Renal pelvis (tissue), 4 donors: Measurements from ENCODE around the gene GNAI3. TPM values are rescaled to one million over a fixed set of nuclear protein-coding genes. Genes with fewer than 3 reads are reported as not detected.

Experiments
- DNase-seq: peaks from one replicate; pipeline ENCODE4 v3.0.0-alpha.2; 2013
- polyA plus RNA-seq, 3 donors: library from polyadenylated mRNA; unstranded; fragments of 120-200 nt; gene quantifications; one replicate each; pipeline ENCODE4 v1.2.1, GENCODE V29; 2013; ENCODE audit not compliant: insufficient read length in 3 of 3

The GNAI3 gene
- polyA plus RNA-seq, 3 donors, result 10.9 to 11.7 (median 11.4) TPM

DNA sequence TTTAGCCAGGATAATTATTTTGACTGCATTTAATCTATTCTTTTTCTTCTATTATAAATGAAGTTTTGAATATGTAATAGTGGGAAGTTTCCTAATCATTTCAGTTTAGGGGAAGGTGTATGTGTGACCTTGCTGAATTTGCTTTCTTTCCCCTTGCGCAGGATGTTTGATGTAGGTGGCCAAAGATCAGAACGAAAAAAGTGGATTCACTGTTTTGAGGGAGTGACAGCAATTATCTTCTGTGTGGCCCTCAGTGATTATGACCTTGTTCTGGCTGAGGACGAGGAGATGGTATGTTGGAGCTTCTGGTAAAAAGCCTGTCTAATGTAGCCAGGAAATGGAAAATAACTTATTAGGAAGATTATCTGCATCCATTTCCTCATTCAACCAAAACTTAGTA, 37.6 kb downstream of the GNAI3 start:
- no peak for DNase-seq

GRCh38 chr1:109589177-109589576, 40.8 kb downstream of the GNAI3 start:
- no peak for DNase-seq

DNA sequence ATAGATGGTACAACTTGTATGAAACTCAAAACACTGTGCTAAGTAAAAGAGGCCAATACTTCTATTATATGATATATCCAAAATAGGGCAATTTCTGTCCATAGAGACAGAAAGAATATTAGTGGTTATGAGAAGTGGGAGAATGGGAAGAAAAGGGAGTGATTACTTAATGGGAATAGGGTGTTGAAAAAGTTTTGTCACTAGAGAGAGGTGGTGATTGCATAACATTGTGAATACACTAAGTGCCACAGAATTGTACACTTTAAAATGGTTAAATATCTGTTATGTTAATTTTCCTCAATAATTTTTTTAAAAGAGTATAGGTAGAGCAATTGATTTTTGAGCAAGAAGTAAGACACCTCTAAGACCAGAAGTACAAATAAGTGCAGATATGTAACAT, 41.3 kb downstream of the GNAI3 start:
- no peak for DNase-seq

- no peak for DNase-seq
Observed at GRCh38 chr1:109592916-109593315, 44.5 kb downstream of the GNAI3 start.

GRCh38 chr1:109595531-109595930, 47.1 kb downstream of the GNAI3 start:
- DNase-seq, result peak; percentile 45

GRCh38 chr1:109598156-109598555, 49.7 kb downstream of the GNAI3 start:
- DNase-seq, result no peak

DNA sequence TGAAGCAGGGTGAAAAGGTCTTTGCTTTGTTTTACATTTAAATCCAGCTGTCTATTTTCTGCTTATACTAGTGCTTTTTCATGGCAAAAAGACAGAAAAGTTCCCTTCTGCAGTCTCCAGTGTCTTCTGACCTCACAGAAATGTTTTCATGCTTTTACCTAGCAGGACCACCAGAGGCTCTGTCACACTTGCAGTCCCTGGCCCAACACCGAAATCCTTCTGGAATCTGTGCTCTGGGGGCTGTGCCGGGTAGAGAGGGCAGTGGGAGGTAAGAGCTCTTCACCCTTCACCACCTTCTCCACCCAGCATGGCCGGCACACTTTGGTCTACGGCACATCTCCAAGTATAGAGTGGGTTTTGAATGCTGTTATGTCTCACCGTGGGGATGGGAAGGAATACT, 50.2 kb downstream of the GNAI3 start:
- DNase-seq, result peak; percentile 37

DNA sequence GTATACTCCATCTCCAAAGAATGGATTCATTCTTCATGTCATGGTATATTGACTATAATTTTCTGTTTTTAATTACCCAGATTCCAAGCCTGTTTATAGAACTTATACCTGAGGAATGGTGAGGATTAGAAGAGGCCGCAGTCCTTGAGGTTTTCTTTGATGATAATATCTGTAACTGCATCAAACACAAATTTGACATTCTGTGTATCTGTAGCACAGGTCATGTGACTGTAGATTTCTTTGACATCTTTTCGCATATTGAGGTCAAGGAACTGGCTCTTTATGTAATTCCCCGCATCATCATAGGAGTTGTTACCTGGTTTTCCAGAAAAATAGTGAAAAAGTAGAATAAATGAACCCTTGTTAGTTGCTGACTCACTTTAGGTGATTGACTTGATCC, 54.8 kb downstream of the GNAI3 start:
- no peak for DNase-seq

DNA sequence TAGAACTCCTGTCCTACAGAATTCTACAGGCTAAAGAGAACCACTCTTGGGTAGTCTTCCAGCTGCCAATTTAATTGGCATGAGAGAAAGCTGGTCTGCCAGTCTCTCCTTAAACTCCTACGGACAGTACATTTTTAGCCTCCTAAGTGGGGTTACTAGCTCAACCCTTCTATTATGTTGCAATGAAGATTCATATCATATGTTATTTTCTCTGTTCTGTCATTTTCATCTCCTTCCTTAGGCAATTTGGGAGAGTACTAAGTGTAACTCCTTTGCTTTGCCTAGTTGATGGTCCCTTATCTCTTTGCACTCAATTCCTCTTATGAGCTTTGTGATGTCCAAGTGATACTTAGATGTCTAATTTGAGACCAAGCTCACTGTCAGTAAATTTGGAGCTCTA, 57.0 kb downstream of the GNAI3 start:
- no peak for DNase-seq

DNA sequence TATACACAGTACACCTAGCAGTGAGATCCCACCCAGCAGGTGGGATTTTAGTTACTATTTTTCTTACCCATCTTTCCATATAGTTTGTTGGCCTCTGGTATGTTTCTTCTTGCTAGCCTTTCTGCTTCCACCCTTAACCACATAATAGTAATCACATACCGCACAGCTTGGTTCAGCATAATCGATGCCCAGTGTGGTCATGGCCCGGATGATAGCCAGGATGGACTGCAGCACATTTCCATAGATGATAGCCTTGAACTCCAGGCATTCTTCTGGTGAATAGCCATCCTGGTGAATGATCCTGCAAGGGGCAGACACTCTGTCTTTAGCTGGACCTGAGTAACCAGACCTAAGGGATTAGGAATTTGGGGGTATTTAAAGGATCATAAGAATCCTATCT, 61.5 kb downstream of the GNAI3 start:
- no peak for DNase-seq

- no peak for DNase-seq
Observed at GRCh38 chr1:109610609-109611307, 62.3 kb downstream of the GNAI3 start.

GRCh38 chr1:109611308-109611990, 63.0 kb downstream of the GNAI3 start:
- no peak for DNase-seq

DNA sequence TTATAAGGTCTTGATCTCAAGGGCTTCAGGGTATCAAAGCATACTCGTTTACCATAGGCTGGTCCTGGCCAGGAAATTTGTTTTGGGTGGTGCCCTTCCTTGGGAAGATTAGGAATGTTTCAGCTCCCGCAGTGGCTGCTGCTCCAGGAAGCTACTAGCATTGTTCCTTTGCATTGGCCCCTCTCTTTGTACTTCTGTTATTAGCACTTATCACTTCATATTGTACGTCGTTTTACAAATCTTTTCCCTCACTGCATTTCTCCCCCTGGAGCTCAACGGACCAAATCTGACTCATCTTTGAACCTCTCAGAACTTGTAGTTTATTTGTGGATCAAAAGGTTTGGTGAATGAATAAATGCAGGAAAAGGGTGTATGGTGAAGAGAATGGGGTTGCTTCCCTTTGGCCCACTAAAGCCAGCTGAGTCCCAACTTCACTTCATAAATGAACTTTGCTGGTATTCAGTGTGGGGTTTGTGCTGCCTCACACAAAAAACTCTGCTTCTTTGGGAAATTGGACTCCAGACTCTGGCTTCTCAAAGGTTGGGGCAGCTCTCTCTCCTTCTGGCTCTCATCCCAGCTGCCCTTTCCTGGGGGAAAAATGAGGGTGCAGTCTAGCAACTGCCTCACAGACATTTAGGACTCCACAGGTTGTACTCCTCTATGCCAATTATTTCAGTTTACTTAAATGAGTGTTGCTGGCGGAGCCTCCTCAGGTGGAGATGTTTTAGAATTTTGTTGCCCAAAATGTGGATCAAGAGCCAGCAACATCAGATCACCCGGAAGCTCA, 65.1 kb downstream of the GNAI3 start:
- DNase-seq, result no peak

DNA sequence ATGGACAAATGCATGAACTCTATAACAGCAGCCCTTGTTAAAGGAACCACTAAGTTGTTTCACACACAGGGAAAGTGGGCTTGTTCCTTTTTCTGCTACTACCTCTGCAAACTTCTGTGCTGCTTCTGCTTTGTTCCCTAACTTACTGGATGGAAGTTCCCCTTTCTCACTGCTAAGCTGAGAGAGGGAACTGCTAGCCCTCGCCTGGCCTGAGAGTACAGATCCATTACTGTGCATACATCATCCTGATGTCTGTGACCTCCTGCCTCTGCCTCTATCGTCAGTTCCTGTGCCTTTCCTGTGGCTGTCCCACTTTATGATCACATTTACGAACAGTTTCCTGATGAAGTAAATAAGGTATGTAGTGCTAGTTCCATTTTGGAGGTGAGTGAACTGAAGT, 67.5 kb downstream of the GNAI3 start:
- DNase-seq, result no peak

DNA sequence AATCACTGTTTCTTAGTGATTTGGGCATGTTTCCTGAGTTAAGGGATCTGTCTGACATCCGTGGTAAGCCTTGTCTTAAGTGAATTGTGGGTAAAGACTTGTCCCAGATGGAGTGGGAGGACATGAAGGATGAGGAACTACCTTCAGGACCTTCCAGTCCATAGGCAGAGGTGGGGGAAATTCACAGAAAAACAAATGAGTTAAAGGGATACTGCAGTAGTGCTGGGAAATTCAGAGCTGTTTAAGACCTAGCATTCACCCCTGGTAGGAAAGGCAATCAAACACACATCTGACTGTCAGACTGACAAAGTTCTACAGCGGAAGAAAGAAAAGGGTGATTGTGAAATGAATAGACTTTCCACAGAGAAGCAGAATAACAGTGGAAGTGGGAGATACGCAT, 68.0 kb downstream of the GNAI3 start:
- DNase-seq, result no peak

- no peak for DNase-seq
Observed at GRCh38 chr1:109617291-109617801, 68.9 kb downstream of the GNAI3 start.

DNA sequence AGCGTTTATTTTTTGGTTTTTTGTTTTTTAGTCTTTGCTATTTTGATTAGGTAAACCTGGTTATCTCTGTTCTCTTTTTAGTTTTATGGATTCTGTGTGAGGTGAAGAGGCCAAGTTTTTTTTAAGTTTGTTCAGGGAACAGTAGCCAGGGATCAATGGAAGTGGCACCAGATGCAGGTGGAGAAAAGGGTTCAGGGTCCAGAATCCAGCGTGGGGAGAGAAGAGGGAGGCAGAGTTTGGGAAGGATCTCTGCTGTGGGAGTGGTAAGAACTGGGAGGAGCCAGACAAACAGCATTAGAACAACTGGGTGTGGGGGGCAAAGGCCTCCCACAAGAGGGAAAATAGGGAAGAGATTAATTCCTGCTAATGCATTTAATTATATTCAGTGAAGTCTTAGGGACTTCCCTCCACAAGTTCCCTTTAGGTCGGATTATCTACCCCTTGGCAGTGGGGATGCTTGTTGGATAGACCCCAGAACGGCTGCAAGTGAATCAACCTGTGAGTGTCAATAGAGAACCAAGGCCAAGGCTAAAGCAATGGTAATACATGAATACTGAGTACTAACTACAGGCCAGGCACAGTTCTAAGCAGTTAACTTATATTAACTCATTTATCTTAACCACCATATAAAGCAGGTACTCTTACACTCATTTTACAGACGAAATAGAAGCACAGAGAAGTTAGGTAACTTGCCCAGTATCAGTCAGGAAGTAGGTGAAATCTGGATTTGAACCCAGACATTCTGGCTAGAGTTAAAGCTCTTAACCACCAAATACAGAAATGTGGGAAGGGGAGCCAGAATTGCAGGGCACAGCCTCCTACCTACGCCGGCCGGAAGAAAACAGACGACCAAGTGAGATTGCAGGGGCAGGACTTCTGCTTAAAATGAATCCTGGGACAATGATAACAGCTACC, 70.5 kb downstream of the GNAI3 start:
- no peak for DNase-seq

GRCh38 chr1:109619576-109620400, 71.4 kb downstream of the GNAI3 start, which contains the start of the genes AMPD2 and GNAT2:
AMPD2 (plus strand) TSS chr1:109619837; CDS start chr1:109621176, 1,339 bp downstream.
GNAT2 (minus strand) TSS chr1:109619616; CDS start chr1:109612870, 6,746 bp downstream.
- DNase-seq, result no peak

GRCh38 chr1:109620401-109620791, 72.0 kb downstream of the GNAI3 start:
- DNase-seq, result no peak

DNA sequence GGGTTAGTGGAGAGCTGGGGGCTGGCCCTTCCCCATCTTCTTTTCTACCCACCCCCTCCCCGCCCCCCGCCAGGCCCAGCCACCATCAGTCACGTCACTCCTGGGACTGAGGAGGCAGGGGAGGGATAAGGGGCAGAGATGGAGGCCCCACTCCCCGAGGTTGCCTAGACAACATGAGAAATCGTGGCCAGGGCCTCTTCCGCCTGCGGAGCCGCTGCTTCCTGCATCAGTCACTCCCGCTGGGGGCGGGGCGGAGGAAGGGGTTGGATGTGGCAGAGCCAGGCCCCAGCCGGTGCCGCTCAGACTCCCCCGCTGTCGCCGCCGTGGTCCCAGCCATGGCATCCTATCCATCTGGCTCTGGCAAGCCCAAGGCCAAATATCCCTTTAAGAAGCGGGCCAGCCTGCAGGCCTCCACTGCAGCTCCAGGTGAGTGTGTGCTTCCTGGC, 72.4 kb downstream of the GNAI3 start:
- peak; percentile 95 for DNase-seq
